Gastroesophageal sphincter (tissue), 3 donors: ENCODE data around the gene CRYBA4.

Experiments
- CTCF ChIP-seq, 4 experiments: fragments of 200-600 bp in 2 of 4; fragments of 450-650 bp in 2 of 4; sonication (generic) in 1 of 4; IDR thresholded peaks; one replicate each; pipeline ENCODE4 v1.5.1; 2017 to 2019; ENCODE audit warnings: antibody characterized with exemption in 4 of 4, mild to moderate bottlenecking in 2 of 4, moderate library complexity in 2 of 4
- EP300 ChIP-seq: sonication (generic); formaldehyde crosslinking; IDR thresholded peaks from one replicate; pipeline ENCODE4 v1.6.1; 2017; ENCODE audit warnings: antibody characterized with exemption, mild to moderate bottlenecking
- POLR2A ChIP-seq, 2 donors: fragments of 450-650 bp; IDR thresholded peaks; one replicate each; pipeline ENCODE4 v1.6.1; 2017; ENCODE audit warnings: antibody characterized with exemption in 2 of 2, mild to moderate bottlenecking in 2 of 2, moderate library complexity in 1 of 2
- POLR2AphosphoS5 ChIP-seq: sonication (generic); formaldehyde crosslinking; IDR thresholded peaks from one replicate; pipeline ENCODE4 v1.6.1; 2017; ENCODE audit warnings: antibody characterized with exemption

- no peak for TF ChIP-seq CTCF (IDR thresholded peaks at IDR 0.05)
- TF ChIP-seq POLR2AphosphoS5: no peak
- no peak for TF ChIP-seq EP300
- no peak for TF ChIP-seq POLR2A (IDR thresholded peaks at IDR 0.05)
These were observed 3.3 kb upstream of the CRYBA4 start for GRCh38 chr22:26618455-26618854.
